ENCODE results near the gene HOXC4. TPM values are rescaled to one million over a fixed set of nuclear protein-coding genes. Genes with fewer than 3 reads are reported as not detected.

HOXC4 gene
- total and polyA plus RNA-seq, 2 donors (not counting 3 experiments of a cell fraction or from before 2014, with no cell fraction given) = 0.06 to 0.58 TPM

GRCh38 chr12:54004841-54005530, 48.6 kb upstream of the HOXC4 start:
- DNase-seq (ENCODE audit: low read depth, low spot score) (no peak), FAIRE-seq (no peak)
- H3K9me1 ChIP-seq (replicated peaks; ENCODE audit: control insufficient read depth, extremely low read depth, insufficient read depth, low read length) = no peaks in the 10 kb centered on the region
- no peak overlapping the region for H3K4me2 ChIP-seq (ENCODE audit: insufficient read depth, low read length)
- ChIA-PET POLR2A (no interaction called here), CTCF (interaction anchor here (1.3 to 17.0 kb wide), 8 partner anchors 9 to 211 kb away, joined by 4 to 616 read pairs (median 24); partner anchors contain the start of genes HOXC5 and SMUG1)
- TF ChIP-seq POLR2A (IDR thresholded peaks at IDR 0.05; ENCODE audit: low read depth, low read length) (no peak), EZH2 (IDR thresholded peaks at IDR 0.05; ENCODE audit: borderline replicate concordance, low read depth, low read length, severe bottlenecking) (peak; percentile 92), JUN (IDR thresholded peaks at IDR 0.05; ENCODE audit: borderline replicate concordance, insufficient read depth, insufficient read length, low read depth) (no peak)
- intact Hi-C loops (cut with micrococcal nuclease) = loop anchor here (10.0 kb wide), 1 partner anchor 360 kb away; the partner anchor contains the start of gene GPR84
- no peak overlapping the region for H3K27ac ChIP-seq (ENCODE audit: insufficient read depth, low read depth, low read length)
- H3K9ac ChIP-seq (replicated peaks; ENCODE audit: extremely low read depth, insufficient read depth, low read length) = no peak overlapping the region
- dilution Hi-C loops (cut with MboI; ENCODE audit: extremely low pct_ligation_motif_present, low sequenced_read_pairs) = no loop called here
- no peaks in the 10 kb centered on the region for H3K36me3 ChIP-seq (ENCODE audit: control insufficient read depth in 2 of 2, extremely low read depth in 1 of 2, insufficient read depth in 2 of 2, low read length in 2 of 2)
- no peak overlapping the region for H2AFZ ChIP-seq (ENCODE audit: low read depth, low read length)
- H3K27me3 ChIP-seq (ENCODE audit: control insufficient read depth in 2 of 2, insufficient read depth in 2 of 2, low read length in 2 of 2) = peaks cover 79 to 89% of the 10 kb centered on the region in 2 experiments
- H3K4me3 ChIP-seq (replicated peaks in 1 of 3; ENCODE audit: insufficient read depth in 1 of 3, low read depth in 1 of 3, low read length in 3 of 3) = no peak overlapping the region
- H3K9me3 ChIP-seq (replicated peaks; ENCODE audit: control insufficient read depth, insufficient read depth, low read length) = no peaks in the 10 kb centered on the region
- no TSS peak for BruUV-seq (replicated peaks)
- no peaks in the 10 kb centered on the region for H3K79me2 ChIP-seq (ENCODE audit: control insufficient read depth, insufficient read depth, low read length)
- H4K20me1 ChIP-seq (replicated peaks; ENCODE audit: control insufficient read depth, extremely low read depth, insufficient read depth, low read length) = no peaks in the 10 kb centered on the region
- no peaks in the 10 kb centered on the region for H3K4me1 ChIP-seq (ENCODE audit: control insufficient read depth, extremely low read depth, insufficient read depth, low read length)

DNA sequence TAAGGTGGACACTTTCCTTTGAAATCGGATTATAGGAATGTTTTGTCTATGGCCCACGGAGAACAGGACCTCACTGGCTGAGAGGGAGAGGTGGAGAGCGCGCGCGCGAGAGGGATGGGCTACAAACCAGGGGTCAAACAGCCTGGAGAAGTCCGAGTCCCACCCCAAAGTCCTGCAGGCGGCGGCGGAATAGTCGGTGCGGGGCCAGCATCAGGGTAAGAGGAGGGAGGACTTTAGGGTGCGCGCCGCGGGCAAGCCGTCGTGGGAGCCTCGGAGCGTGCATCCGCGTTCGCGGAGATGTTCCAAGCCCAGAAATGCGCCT, 48.1 kb upstream of the HOXC4 start:
- dilution Hi-C loops (cut with MboI; ENCODE audit: extremely low pct_ligation_motif_present, low sequenced_read_pairs) (no loop called here), intact Hi-C loops (cut with micrococcal nuclease) (loop anchor here (10.0 kb wide), 1 partner anchor 359 kb away; the partner anchor contains the start of gene GPR84)
- no peak overlapping the region for H3K27ac ChIP-seq (ENCODE audit: insufficient read depth, low read depth, low read length)
- H3K27me3 ChIP-seq (ENCODE audit: control insufficient read depth in 2 of 2, insufficient read depth in 2 of 2, low read length in 2 of 2) = peaks cover 79 to 89% of the 10 kb centered on the region in 2 experiments
- FAIRE-seq = no peak
- DNase-seq (ENCODE audit: low read depth, low spot score) = no peak
- no peaks in the 10 kb centered on the region for H4K20me1 ChIP-seq (replicated peaks; ENCODE audit: control insufficient read depth, extremely low read depth, insufficient read depth, low read length)
- no peaks in the 10 kb centered on the region for H3K79me2 ChIP-seq (ENCODE audit: control insufficient read depth, insufficient read depth, low read length)
- no peak overlapping the region for H3K4me3 ChIP-seq (replicated peaks in 1 of 3; ENCODE audit: insufficient read depth in 1 of 3, low read depth in 1 of 3, low read length in 3 of 3)
- no TSS peak for BruUV-seq (replicated peaks)
- H3K4me2 ChIP-seq (ENCODE audit: insufficient read depth, low read length) = no peak overlapping the region
- TF ChIP-seq, protein P1, sequence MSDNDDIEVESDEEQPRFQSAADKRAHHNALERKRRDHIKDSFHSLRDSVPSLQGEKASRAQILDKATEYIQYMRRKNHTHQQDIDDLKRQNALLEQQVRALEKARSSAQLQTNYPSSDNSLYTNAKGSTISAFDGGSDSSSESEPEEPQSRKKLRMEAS (IDR thresholded peaks at IDR 0.05; ENCODE audit: insufficient read depth, insufficient read length) = no peak
- TF ChIP-seq FOS (IDR thresholded peaks at IDR 0.05; ENCODE audit: borderline replicate concordance, insufficient read depth, low read length) (no peak), MYC (IDR thresholded peaks at IDR 0.05; ENCODE audit: low read depth, low read length) (no peak), EZH2 (IDR thresholded peaks at IDR 0.05; ENCODE audit: borderline replicate concordance, low read depth, low read length, severe bottlenecking) (no peak), POLR2A (IDR thresholded peaks at IDR 0.05; ENCODE audit: low read depth, low read length) (no peak)
- TF ChIP-seq, protein P2, sequence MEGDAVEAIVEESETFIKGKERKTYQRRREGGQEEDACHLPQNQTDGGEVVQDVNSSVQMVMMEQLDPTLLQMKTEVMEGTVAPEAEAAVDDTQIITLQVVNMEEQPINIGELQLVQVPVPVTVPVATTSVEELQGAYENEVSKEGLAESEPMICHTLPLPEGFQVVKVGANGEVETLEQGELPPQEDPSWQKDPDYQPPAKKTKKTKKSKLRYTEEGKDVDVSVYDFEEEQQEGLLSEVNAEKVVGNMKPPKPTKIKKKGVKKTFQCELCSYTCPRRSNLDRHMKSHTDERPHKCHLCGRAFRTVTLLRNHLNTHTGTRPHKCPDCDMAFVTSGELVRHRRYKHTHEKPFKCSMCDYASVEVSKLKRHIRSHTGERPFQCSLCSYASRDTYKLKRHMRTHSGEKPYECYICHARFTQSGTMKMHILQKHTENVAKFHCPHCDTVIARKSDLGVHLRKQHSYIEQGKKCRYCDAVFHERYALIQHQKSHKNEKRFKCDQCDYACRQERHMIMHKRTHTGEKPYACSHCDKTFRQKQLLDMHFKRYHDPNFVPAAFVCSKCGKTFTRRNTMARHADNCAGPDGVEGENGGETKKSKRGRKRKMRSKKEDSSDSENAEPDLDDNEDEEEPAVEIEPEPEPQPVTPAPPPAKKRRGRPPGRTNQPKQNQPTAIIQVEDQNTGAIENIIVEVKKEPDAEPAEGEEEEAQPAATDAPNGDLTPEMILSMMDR (IDR thresholded peaks at IDR 0.05; ENCODE audit: extremely low read depth in 1 of 2, insufficient read depth in 1 of 2, low read depth in 1 of 2, low read length in 2 of 2) = no peak
- no peaks in the 10 kb centered on the region for H3K4me1 ChIP-seq (ENCODE audit: control insufficient read depth, extremely low read depth, insufficient read depth, low read length)
- no peak overlapping the region for H3K9ac ChIP-seq (replicated peaks; ENCODE audit: extremely low read depth, insufficient read depth, low read length)
- H3K9me3 ChIP-seq (replicated peaks; ENCODE audit: control insufficient read depth, insufficient read depth, low read length) = no peaks in the 10 kb centered on the region
- no peaks in the 10 kb centered on the region for H3K9me1 ChIP-seq (replicated peaks; ENCODE audit: control insufficient read depth, extremely low read depth, insufficient read depth, low read length)
- CTCF ChIA-PET = interaction anchor here (0.6 to 17.0 kb wide), 32 partner anchors 10 to 374 kb away, joined by 3 to 616 read pairs (median 4); partner anchors contain the start of genes HOXC10, HOXC5, HOXC6 and SMUG1
- H3K36me3 ChIP-seq (ENCODE audit: control insufficient read depth in 2 of 2, extremely low read depth in 1 of 2, insufficient read depth in 2 of 2, low read length in 2 of 2) = no peaks in the 10 kb centered on the region
- POLR2A ChIA-PET = no interaction called here
- no peak overlapping the region for H2AFZ ChIP-seq (ENCODE audit: low read depth, low read length)
